GM19463 (cell line): ENCODE measurements around the gene ZDHHC4.
A peak's percentile ranks its signal among the peaks of the same experiment; 100 is the strongest.

Source experiments
- ATAC-seq: cut with Tn5 transposase; IDR thresholded peaks from one replicate; pipeline ENCODE4 v1.9.1; 2021; ENCODE audit warnings: mild to moderate bottlenecking, moderate library complexity; ENCODE audit not compliant: unreplicated experiment

The ZDHHC4 gene

GRCh38 chr7:6577369-6578113 lies at the start of gene ZDHHC4:
Gene ZDHHC4 (plus strand): TSS chr7:6577454. CDS start chr7:6580562, 3,108 bp downstream.
- peak; percentile 100 for ATAC-seq

- ATAC-seq = no peak
These were observed 48.7 kb upstream of the ZDHHC4 start for GRCh38 chr7:6528401-6529130.

GRCh38 chr7:6529643-6530042 lies 47.6 kb upstream of the ZDHHC4 start:
- no peak for ATAC-seq

- peak; percentile 36 for ATAC-seq
These were observed 46.4 kb upstream of the ZDHHC4 start for GRCh38 chr7:6530626-6531491.

- ATAC-seq = no peak
These were observed 45.6 kb upstream of the ZDHHC4 start for GRCh38 chr7:6531492-6532279.

GRCh38 chr7:6532516-6532915 lies 44.7 kb upstream of the ZDHHC4 start:
- ATAC-seq = no peak

GRCh38 chr7:6533893-6534495 lies 43.3 kb upstream of the ZDHHC4 start:
- no peak for ATAC-seq

GRCh38 chr7:6536262-6537260 lies 40.7 kb upstream of the ZDHHC4 start:
- ATAC-seq = no peak

GRCh38 chr7:6542368-6542767 lies 34.9 kb upstream of the ZDHHC4 start:
- ATAC-seq = no peak

GRCh38 chr7:6545398-6546126 lies 31.7 kb upstream of the ZDHHC4 start:
- no peak for ATAC-seq

- no peak for ATAC-seq
These were observed 30.6 kb upstream of the ZDHHC4 start for GRCh38 chr7:6546498-6547251.

GRCh38 chr7:6547400-6547799 lies 29.9 kb upstream of the ZDHHC4 start:
- ATAC-seq = no peak

GRCh38 chr7:6551016-6551511 lies 26.2 kb upstream of the ZDHHC4 start, which contains the start of gene GRID2IP:
Gene GRID2IP (minus strand): TSS chr7:6551461. CDS start chr7:6551436, 25 bp downstream.
- ATAC-seq = no peak

GRCh38 chr7:6553448-6554044 lies 23.7 kb upstream of the ZDHHC4 start:
- ATAC-seq = no peak

GRCh38 chr7:6554848-6555247 lies 22.4 kb upstream of the ZDHHC4 start:
- no peak for ATAC-seq

GRCh38 chr7:6556196-6556595 lies 21.1 kb upstream of the ZDHHC4 start:
- no peak for ATAC-seq

- ATAC-seq = no peak
These were observed 18.4 kb upstream of the ZDHHC4 start for GRCh38 chr7:6558837-6559236.
